NCI-H226 (cell line): ENCODE measurements around the gene NOSTRIN.
"Not testable (repeated sequence)": the region's sequence is repeated elsewhere in the genome, so short reads cannot be mapped to it uniquely, and the experiment has no call there.

Experiments used
- DNase-seq: peaks from one replicate; pipeline ENCODE4 v3.0.0-alpha.2; 2015

The NOSTRIN gene

DNA sequence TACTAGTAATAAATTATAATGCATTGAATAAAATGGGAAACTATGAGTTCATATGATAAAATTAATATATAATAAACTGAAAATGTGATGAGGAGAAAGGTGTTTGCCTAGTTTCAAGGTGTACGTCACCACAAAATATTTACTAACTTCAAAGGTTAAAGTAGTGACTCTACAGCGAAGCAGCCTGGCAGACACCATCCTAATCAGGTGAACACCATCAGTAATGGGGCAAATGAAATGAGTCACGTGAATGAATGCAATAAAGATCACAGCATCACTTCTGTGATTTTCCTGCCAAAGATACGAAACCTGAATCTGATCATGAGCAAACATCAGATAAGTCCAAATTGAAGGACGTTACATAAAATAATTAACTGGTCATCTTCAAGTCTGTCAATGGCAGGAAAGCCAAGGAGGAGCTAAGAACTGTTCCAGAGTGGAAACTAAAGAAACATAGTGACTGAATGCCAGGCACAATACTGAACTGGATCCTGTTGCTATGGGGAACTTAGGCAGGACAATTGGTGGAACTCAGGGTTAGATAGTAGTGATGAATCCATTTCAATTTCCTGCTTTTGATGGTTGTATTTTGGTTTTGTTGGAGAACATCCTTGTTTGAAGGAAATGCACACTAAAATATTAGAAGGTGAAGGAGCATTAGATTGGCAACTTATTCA lies 12.1 kb upstream of the NOSTRIN start:
- DNase-seq = no peak

DNA sequence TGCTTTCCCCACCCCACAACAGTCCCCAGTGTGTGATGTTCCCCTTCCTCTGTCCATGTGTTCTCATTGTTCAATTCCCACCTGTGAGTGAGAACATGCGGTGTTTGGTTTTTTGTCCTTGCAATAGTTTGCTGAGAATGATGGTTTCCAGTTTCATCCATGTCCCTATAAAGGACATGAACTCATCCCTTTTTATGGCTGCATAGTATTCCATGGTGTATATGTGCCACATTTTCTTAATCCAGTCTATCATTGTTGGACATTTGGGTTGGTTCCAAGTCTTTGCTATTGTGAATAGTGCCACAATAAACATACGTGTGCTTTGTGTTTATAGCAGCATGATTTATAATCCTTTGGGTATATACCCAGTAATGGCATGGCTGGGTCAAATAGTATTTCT lies 11.3 kb upstream of the NOSTRIN start:
- not testable (repeated sequence) for DNase-seq

DNA sequence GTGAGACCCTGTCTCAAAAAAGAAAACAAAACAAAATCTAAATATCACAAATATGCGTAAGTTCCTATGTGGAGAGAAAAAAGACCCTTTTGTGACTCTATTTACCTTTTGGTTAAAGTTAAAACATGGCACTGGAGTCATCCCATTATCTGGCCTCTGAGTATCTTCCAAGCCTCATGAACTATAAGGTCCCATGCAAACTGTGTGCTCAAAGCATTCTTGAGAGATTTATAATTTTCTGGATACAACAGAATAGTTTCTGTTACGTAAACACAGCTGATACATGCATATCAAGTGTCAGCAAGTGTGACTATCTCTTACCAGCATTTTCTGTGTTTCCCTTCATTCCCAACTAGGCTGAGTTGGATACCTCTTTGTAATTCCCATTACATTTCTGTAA lies 8.8 kb upstream of the NOSTRIN start:
- no peak for DNase-seq

DNA sequence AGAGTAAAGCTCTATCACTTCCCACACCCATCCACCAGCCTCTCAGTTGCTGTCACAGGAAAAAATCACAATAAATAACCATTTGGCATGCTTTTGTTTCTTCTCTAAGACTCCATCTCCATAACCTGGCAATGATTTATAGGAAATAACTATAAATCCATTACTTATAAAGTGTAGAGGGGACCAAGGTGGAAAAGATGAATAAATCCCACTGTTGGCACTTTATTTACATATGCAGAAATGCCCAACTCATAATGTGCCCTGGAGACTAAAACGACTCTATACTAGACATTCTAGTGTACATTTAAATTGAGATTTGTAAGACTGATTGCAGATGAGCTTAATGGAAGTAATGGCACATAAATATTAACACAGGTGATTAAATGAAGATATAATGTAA lies 7.5 kb upstream of the NOSTRIN start:
- DNase-seq = no peak

DNA sequence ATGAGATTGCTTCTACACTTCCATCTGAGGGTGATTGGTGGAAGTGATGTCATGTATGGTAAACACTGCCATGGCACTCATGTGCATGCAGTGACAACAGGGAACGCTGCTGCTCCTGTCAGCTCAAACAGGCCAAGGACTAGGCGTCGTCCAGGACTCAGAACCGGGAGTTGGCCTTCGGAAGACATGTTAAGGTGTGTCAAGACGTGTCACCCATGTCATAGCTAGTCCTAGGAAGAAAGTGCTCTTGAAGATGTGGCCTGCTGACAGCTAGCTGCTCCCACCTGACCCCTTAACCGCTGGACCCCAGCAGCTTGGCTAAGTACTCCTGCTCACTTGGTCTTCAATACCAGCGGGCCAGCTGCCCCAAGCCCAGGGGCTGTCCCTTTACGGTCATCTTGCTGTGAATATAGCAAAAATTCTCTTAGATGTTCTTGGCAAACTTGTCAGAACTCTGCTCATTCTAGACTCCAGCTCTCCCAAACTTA lies 6.3 kb upstream of the NOSTRIN start:
- no peak for DNase-seq

DNA sequence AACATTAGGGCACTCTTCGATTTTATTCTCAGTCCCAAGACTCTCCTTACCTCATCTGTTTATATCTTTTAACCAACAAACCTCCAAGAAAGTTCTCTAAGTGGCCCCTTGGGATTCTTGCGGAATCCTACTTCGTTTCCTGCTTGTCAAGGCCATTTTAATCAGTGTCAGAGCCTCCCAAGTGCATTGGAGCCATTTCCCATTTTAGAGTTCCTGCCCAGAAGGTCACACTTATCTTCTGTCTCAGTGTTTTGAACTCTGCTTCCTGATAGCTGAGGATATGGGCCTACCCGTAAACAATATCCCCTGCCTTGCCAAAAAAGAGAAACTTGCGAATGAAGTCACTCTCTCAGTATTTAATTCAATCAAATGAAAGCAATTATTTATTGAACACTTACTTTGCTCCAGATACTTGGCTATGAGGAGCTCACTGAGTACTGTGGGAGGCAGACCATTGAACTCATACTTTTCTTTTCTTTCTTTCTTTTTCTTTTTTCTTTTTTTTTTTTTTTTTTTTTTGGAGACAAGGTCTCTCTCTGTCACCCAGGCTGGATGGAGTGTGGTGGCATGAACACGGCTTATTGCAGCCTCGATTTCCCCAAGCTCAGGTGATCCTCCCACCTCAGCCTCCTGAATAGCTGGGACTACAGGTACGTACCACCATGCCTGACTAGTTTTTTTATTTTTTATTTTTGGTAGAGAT lies 5.7 kb upstream of the NOSTRIN start:
- no peak for DNase-seq

DNA sequence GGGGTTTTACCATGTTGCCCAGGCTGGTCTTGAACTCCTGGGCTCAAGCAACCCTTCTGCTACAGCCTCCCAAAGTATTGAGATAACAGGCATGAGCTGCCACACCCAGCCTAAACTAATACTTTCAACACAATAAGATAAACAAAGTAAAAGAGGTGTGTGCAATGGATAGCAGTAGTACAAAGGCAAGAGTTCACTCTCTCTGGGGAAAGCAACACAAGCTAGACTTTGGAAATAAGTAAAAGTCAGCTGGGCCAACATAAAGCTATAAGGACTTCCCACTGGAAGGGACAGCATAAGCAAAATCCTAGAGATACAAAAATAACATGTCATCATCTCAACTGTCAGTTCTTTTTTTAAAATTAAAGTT lies 5.2 kb upstream of the NOSTRIN start:
- DNase-seq = no peak

DNA sequence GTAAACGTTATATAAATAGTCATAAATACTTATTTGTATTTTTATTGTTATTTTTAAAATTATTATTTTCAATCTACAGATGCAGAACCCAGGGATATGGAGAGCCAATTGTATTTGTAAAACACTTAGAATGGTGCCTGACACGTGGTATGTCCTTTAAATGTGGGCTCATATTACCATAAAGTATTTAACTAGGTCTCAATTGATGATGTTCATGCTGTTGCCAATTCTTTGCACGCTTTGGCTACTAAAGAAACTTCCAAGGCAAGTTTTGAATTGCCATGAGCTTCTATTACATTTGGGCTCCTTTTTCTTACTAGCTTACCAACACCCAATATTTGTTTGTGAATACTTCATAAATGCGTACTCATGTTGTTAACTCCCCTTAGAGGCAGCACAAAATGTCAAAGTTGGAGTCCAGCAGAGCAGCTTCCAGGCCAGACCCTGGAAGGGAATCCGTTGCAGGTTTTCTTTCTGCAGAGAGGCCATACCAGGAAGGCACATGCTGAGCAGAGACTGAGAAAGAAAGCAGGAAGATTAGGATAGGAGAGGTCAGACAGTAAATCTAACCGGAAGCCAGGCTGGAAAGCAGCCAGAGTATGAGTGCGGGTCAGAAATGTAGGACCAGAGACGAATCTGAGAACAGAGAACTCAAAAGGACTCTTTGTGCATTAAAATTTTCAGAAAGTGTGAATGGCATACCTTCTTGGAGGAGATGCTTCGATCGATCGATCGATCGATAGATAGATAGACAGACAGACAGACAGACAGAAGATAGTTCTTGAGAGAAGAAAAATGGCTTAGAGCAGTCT lies 4.2 kb upstream of the NOSTRIN start:
- DNase-seq = peak; percentile 37

DNA sequence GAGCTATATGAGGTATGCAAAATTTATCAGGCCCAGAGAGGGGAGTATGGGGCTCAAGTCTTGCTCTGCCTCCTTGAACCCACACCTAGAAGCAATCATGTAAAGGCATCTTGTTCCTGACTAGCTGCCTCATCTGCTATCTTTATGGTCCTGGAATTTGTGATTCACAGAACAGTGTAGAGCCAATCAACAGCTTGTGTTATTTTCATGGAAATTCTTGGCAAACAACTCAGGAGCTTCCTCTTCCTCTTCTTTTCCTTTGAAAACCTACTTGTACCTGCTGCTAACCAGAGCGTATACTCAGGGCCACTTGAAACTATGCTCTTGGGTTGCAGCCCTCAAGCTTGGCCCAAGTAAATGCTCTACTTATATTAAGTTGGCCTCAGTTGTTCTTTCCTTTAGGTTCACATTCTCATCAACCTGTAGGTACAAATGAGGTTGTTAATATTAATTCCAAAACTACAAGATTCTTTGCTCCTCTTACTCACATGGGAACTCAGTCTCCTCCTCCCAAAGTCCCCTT lies 3.5 kb upstream of the NOSTRIN start:
- DNase-seq = no peak

DNA sequence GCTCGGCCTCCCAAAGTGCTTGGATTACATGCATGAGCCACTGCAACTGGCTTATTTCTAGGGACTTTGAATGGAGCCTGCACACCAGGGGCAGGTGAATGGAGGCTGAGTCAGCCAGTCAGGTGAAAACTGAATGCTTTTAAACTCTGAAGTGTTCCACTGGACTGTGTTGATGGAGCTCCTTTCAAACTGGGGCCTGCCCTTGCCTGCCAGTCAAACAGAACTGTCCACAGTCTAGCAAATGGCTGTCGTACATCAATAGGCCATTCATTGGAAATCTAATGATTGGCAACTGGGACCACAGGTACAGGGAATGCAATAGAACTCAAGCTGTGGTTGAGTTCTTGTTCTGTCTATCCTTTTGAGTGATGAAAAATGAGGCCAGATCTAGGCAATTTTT lies 966 bp upstream of the NOSTRIN start:
- no peak for DNase-seq

DNA sequence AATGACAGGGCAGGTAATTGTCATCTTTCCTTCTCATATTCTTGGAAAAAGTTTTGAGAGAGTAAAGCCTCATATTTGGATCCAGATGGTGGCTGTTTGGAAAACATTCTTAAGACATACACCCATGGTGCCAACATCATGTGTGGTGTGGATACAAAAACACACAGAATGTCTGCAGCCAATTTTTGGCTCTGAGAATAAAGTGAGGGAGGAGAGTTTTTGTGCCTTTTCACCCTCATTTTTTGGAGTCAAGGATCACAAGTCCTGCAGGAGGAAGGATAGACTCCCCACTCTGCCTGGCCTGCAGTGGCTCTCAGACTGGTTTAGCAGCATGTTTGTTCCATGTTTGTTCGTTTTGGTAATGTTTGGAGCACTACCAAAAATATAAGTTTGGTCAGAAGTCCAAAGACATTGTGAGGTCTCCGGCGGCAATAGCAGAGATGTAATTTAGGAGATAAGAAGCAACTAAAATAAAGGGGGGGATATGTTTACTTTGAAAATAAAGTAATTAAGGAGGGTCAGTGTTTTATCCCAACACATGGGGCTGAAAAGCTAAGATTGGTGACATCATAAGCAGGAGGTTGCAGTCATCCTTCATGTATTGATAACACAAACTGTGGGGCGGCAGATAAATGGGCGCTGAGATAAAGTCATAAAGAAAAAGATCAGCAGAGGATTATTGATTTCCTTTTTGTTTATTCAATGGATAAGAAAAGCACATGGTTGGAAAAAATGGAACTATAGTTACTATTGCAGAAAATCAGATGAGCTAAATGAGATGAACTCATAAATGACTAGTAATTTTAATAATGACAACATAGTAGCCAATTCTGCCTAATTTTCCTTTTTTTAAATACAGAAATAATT lies 655 bp downstream of the NOSTRIN start:
- no peak for DNase-seq

DNA sequence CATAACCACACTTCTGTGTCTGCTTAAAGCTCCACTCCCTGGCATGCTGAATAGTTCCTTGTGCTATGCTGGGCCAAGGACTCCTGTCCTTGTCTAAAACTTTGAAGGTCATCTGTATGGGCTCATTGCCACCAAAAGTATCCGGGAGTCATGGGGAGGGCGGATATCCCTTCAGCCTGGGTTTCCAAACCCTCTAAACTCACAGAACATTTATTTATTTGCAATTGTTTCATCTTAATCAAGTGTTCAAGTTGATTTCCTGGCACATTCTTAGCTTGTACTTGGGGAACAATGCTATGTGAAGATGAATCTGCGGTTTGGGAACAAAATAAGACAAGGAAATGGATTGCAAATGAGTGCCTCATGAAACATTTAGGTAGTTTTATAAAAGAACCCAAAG lies 1.8 kb downstream of the NOSTRIN start:
- no peak for DNase-seq

DNA sequence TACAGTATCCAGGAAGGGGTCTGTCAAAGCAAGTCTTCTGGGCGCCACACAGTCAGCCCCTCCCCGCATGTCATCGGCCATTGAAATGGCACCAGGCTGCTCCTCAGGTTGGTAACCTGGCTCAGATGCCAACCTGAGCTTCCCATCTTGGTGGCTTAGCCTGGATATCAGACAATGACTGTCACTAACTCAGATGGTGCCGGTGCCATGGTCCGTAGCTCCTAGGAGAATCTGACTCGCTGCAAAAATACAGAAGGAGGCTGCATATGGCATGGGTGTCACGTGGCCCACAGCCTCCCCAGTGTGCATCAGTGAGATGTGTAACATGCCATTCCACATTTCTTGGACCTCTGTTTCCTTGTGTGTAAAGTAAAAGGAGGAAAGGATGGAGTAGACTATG lies 3.2 kb downstream of the NOSTRIN start:
- DNase-seq = no peak

DNA sequence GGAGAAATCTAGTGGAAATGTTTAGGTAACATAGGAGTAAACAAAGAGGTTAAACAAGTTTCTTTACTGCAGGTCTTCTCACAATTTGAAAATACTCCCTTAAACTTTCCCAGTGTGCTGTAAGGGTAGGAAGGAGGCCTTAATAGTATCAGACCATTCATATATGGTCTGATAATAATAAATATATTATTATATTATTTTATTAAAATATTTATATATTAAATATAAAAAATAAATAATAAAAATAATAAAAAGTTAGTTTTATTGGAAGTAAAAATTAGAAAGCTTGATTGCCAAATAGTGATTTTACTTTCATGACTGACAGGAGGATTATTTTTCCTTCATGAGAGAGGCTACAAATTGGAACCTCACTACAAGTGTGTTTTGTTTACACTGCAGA lies 7.1 kb downstream of the NOSTRIN start:
- DNase-seq = no peak

DNA sequence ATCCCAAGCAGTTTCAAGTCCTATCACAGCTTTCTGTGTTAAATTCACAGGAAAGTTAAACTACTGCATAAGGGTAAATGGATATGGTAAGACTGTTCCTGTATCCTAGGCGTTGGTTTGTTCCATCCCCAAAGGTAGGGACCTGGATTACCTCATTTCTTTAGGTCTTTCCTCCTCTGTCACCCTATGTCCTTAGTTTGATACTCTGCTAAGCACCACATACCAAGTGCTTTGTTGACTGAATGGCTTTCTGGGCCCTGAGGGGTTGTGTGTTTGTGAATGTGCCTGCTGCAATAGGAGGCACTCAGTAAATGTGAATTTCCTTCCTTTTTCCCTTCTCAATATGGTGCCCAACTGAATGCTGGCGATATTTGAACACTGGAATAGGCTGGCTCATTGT lies 7.8 kb downstream of the NOSTRIN start:
- no peak for DNase-seq

DNA sequence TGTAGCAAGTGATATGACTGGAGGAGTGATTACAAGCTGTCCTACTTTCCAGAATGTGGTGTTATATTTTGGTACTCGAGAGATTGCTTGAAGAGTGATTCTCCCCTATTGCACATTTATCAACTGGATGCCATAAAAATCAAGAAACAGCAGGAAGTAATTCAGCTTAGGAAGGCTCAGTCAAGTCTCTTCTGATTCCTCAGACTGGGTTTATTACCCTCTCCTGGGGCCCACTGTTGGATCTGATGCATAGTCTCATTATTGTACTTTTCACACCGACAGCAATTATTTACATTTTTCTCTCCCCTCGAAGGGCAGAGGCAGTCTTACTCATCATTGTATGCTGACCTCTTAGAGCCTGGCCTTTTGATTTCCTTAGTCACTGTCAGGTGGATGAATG lies 9.3 kb downstream of the NOSTRIN start:
- DNase-seq = no peak

DNA sequence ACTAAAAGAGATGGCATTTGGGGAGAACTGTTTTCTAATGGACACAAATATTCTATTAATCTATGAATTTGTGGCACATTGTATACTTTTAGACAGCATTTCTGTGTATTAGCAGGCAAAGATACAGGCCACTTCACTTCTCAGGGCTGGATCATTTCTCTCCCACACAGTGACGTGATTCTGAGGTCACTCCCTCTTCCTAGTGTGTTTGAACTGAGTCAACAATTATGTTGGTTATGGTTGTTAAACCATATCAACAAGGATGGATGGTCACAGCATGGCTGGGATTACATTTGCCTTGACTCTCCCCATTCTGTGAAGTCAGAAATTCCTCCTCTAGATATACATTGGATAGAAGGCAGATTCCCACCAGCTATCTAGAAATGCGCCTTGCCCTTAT lies 11.6 kb downstream of the NOSTRIN start:
- DNase-seq = peak; percentile 26

DNA sequence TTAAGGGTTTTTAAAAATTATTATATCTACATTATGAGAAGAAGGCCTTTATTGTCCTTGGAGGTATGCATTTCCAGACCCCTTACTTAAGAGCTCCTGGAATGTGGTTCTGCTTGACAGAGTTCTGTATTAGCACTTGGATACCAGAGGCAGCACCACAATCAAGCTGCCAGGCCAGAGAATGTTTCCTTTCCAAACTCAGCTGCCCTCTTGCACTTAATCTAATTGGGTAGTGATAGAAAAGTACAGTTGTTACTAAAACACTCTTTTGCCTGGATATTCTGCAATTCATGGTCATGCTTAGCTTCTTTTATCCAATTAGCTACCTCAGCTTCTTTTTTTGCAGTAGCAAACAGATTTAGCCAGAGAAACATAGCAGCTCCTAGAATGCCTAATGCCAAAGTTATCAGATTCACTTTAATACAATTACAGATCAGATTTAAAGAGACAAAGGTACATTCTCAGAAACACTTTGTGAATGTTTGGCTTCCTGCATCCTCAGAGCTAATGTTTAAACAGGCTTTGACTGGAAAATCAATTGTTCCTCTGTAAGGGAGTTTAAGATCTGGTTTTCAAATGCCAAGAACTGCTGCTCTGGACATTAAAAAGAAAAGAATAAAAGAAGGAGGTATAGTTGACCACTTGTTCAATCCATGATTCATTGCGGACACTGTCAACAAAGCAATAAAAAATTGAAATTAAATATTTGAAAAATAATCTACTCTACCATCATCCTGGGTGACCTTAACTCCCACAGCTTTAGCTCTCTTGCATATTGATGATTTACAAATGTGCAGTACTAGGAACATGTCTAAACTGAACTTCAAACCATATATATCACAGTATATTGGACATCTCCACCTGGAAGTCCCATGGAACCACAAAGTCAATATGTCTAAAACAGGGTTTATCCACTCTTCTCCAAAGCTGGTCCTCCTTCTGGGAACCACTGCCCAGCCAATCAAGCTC lies 12.8 kb downstream of the NOSTRIN start:
- no peak for DNase-seq

DNA sequence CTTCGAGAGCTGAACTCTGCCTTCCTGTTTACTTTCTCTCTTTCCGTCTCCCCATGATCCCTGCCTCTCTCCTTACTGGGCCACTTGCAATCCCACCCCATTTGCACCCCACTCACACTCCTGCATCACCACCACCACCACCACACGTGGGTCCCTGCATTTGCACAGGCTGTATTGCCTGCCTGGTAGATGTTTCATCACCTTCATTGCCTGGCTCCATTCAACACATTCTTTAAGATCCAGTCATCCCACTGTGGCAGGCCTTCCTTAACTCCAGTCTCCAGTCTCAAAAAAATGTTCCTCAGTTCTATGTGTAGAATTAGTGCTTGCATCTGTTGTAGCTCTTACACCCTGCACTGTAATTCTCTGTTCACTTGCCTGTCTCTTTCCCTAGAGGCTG lies 13.9 kb downstream of the NOSTRIN start:
- peak; percentile 92 for DNase-seq

DNA sequence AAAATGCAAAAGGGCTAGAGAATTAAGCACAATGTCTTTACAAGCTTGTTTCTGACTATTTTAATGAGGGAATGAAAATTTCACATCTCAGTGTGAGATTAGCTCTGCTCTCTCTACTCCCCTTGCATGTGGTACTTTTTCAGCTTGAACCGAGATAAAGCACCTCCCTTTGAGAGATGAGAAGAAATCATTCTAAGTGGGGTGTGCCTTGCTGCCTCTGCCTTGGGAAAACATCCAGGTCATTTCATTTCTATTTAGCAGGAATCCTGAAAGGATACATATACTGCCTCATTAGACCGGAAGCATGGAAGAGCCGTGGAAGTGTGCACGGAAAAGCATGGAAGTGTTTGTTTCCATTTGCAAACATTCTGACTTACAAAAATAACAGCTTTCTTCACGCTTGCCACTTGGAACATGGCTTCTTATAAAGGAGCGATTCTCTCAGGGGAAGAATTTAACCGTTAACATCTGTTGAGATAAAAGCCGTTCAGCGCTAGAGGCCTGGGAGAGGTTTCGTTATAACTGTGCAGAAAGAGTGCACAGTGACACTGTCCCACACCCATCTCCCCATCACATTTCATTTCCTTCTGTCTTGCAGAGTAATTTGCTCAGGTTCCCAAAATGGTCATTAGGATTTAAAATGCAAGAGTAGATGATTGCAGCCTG lies 16.7 kb downstream of the NOSTRIN start:
- DNase-seq = no peak
